HFFc6 (cell line): ENCODE measurements around the gene RNF175. TPM values are rescaled to one million over a fixed set of nuclear protein-coding genes. Genes with fewer than 3 reads are reported as not detected.

Experiments
- DNase-seq: peaks from one replicate; pipeline ENCODE4 v3.0.0-alpha.2; 2018
- H3K27ac Mint-ChIP-seq: 2 replicates; pipeline ENCODE4 v1.8.0; 2020; ENCODE audit warnings: mild to moderate bottlenecking, mixed read lengths
- H3K27me3 Mint-ChIP-seq: 2 replicates; pipeline ENCODE4 v1.8.0; 2021; ENCODE audit warnings: mild to moderate bottlenecking, moderate library complexity, mixed read lengths; ENCODE audit not compliant: insufficient read depth
- H3K36me3 Mint-ChIP-seq: 2 replicates; pipeline ENCODE4 v1.8.0; 2021; ENCODE audit warnings: low read depth, mixed read lengths
- H3K4me1 Mint-ChIP-seq: 2 replicates; pipeline ENCODE4 v1.8.0; 2020; ENCODE audit warnings: low read depth, mixed read lengths
- H3K4me3 Mint-ChIP-seq: 2 replicates; pipeline ENCODE4 v1.8.0; 2020; ENCODE audit warnings: mild to moderate bottlenecking, moderate library complexity, mixed read lengths
- H3K9me3 Mint-ChIP-seq: 2 replicates; pipeline ENCODE4 v1.8.0; 2020; ENCODE audit warnings: mild to moderate bottlenecking, mixed read lengths
- CTCF ChIP-seq: fragments of 200-600 bp; sonication (generic); IDR thresholded peaks from 2 replicates; pipeline ENCODE4 v1.5.0; 2021; ENCODE audit warnings: antibody characterized with exemption, mild to moderate bottlenecking
- total RNA-seq, 6 experiments: library from RNA; stranded (reverse); fragmentation: NEBNext Ultra II Directional; extraction: Animal tissue kit (Norgen Biotek cat#: 25700); gene quantifications; 2 replicates in 1 of 6; 3 replicates in 5 of 6; pipeline ENCODE4 v1.2.3, GENCODE V29; 2021

The RNF175 gene
- total RNA-seq, 6 experiments from 2014 or later = not detected

GRCh38 chr4:153778383-153778782 is 18.6 kb upstream of the RNF175 start:
- H3K36me3 Mint-ChIP-seq = no peaks in the 10 kb centered on the region
- peaks cover 5% of the 10 kb centered on the region; the same call in 1 of the 2 replicates for H3K27me3 Mint-ChIP-seq
- no peak for DNase-seq
- no peaks in the 10 kb centered on the region for H3K9me3 Mint-ChIP-seq
- no peak overlapping the region for H3K27ac Mint-ChIP-seq
- H3K4me3 Mint-ChIP-seq = no peak overlapping the region
- H3K4me1 Mint-ChIP-seq = peaks cover 12% of the 10 kb centered on the region
- TF ChIP-seq CTCF = no peak

- Mint-ChIP-seq H3K27ac (no peak overlapping the region), H3K4me1 (peaks cover 9% of the 10 kb centered on the region), H3K36me3 (no peaks in the 10 kb centered on the region), H3K27me3 (peaks cover 4% of the 10 kb centered on the region; the same call in 1 of the 2 replicates), H3K4me3 (no peak overlapping the region), H3K9me3 (no peaks in the 10 kb centered on the region)
- no peak for DNase-seq
- TF ChIP-seq CTCF = no peak
These were observed 17.6 kb upstream of the RNF175 start for GRCh38 chr4:153777421-153777820.

GRCh38 chr4:153776601-153777000 is 16.8 kb upstream of the RNF175 start:
- Mint-ChIP-seq H3K4me3 (no peak overlapping the region), H3K9me3 (no peaks in the 10 kb centered on the region), H3K4me1 (peaks cover under 1% of the 10 kb centered on the region), H3K27ac (no peak overlapping the region), H3K36me3 (no peaks in the 10 kb centered on the region), H3K27me3 (peaks cover 4% of the 10 kb centered on the region; the same call in 1 of the 2 replicates)
- DNase-seq = no peak
- no peak for TF ChIP-seq CTCF

- H3K4me1 Mint-ChIP-seq = no peaks in the 10 kb centered on the region
- peaks cover 2% of the 10 kb centered on the region; the same call in 1 of the 2 replicates for H3K27me3 Mint-ChIP-seq
- H3K4me3 Mint-ChIP-seq = no peak overlapping the region
- TF ChIP-seq CTCF = no peak
- H3K9me3 Mint-ChIP-seq = no peaks in the 10 kb centered on the region
- H3K27ac Mint-ChIP-seq = no peak overlapping the region
- H3K36me3 Mint-ChIP-seq = no peaks in the 10 kb centered on the region
- DNase-seq = no peak
These were observed 13.4 kb upstream of the RNF175 start for GRCh38 chr4:153773236-153773690.

GRCh38 chr4:153771046-153771445 is 11.2 kb upstream of the RNF175 start:
- no peak overlapping the region for H3K27ac Mint-ChIP-seq
- H3K36me3 Mint-ChIP-seq = no peaks in the 10 kb centered on the region
- no peak overlapping the region for H3K4me3 Mint-ChIP-seq
- H3K9me3 Mint-ChIP-seq = no peaks in the 10 kb centered on the region
- TF ChIP-seq CTCF = no peak
- H3K27me3 Mint-ChIP-seq = peaks cover 2% of the 10 kb centered on the region; the same call in 1 of the 2 replicates
- H3K4me1 Mint-ChIP-seq = no peaks in the 10 kb centered on the region
- no peak for DNase-seq

- no peaks in the 10 kb centered on the region for H3K4me1 Mint-ChIP-seq
- no peak overlapping the region for H3K4me3 Mint-ChIP-seq
- H3K27ac Mint-ChIP-seq = no peak overlapping the region
- no peaks in the 10 kb centered on the region for H3K9me3 Mint-ChIP-seq
- DNase-seq = no peak
- no peaks in the 10 kb centered on the region for H3K36me3 Mint-ChIP-seq
- no peak for TF ChIP-seq CTCF
- H3K27me3 Mint-ChIP-seq = peaks cover 2% of the 10 kb centered on the region
These were observed 6.9 kb upstream of the RNF175 start for GRCh38 chr4:153766758-153767157.
